ENCODE results near the gene EYA2.

DNA sequence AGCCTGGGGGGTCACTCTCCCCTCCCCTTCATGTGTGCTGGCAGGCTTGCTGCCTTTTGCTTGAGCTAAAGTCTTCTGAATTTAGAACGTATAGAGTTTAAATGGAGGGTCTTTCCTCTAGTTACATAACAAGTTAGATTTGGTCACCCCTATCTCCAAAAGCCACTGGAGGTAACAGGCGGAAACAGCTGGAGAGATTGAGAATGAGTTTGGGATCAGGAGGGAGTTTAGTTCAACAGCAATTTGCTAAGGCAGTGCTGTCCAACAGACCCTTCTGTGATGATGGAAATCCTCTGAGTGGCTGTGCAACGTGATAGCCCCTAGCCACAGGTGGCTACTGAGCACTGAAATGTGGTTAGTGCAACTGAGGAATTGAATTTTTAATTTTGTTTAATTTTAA lies 132.8 kb downstream of the EYA2 start:
- TF ChIP-seq YY1 (IDR thresholded peaks at IDR 0.05; ENCODE audit: insufficient read depth, insufficient read length) (no peak), ZNF274 (IDR thresholded peaks at IDR 0.05; ENCODE audit: low read depth, low read length) (no peak)
